Endothelial cell of umbilical vein (primary cell): ENCODE measurements around the gene MARS1. TPM values are rescaled to one million over a fixed set of nuclear protein-coding genes. Genes with fewer than 3 reads are reported as not detected.

Source experiments
- BruUV-seq: library from RNA; stranded (reverse); fragments of 400-500 nt; replicated peaks from 2 replicates; lab custom pipeline; 2021; lab: Mats Ljungman, UMichigan
- CTCF ChIA-PET: fragments of 300-600, 350-600 bp; sonication (Branson Sonifier 250); formaldehyde crosslinking; loops from one replicate; lab custom pipeline; 2021; ENCODE audit warnings: antibody characterized with exemption, inconsistent platforms; lab: Charles Lee
- POLR2A ChIA-PET: fragments of 300-600, 350-600 bp; sonication (Branson Sonifier 250); formaldehyde crosslinking; loops from one replicate; lab custom pipeline; 2021; ENCODE audit warnings: antibody characterized with exemption, inconsistent platforms; lab: Charles Lee
- DNase-seq: peaks from one replicate; pipeline ENCODE4 v3.0.0-alpha.2; 2011; ENCODE audit warnings: low read depth, low spot score
- FAIRE-seq: peaks from 2 replicates; lab custom pipeline; 2011; peaks lifted over from hg19 to GRCh38; lab: Jason Lieb, UNC
- H2AFZ ChIP-seq: 2 replicates; pipeline ENCODE4 v1.6.0; 2012; ENCODE audit warnings: low read depth, low read length, control low read depth, inconsistent platforms
- H3K27ac ChIP-seq: 2 replicates; pipeline ENCODE4 v1.5.1; 2011; ENCODE audit warnings: low read depth, mild to moderate bottlenecking, control low read depth, low read length, moderate library complexity; ENCODE audit not compliant: insufficient read depth
- H3K27me3 ChIP-seq, 2 experiments: 2 replicates each; pipeline versions ENCODE4 v1.6.0 to v1.6.1; 2011; ENCODE audit warnings: low read length in 2 of 2, mixed read lengths in 1 of 2; ENCODE audit not compliant: control insufficient read depth in 2 of 2, insufficient read depth in 2 of 2
- H3K36me3 ChIP-seq, 2 experiments: 2 replicates in 1 of 2; 3 replicates in 1 of 2; pipeline ENCODE4 v1.5.1; 2011; ENCODE audit warnings: low read length in 2 of 2, mild to moderate bottlenecking in 1 of 2, moderate library complexity in 1 of 2; ENCODE audit not compliant: control insufficient read depth in 2 of 2, insufficient read depth in 2 of 2; ENCODE audit errors: extremely low read depth in 1 of 2
- H3K4me1 ChIP-seq: 3 replicates; pipeline ENCODE4 v1.5.1; 2011; ENCODE audit warnings: mild to moderate bottlenecking, low read length; ENCODE audit not compliant: control insufficient read depth, insufficient read depth; ENCODE audit errors: extremely low read depth
- H3K4me2 ChIP-seq: 2 replicates; pipeline ENCODE4 v1.6.1; 2011; ENCODE audit warnings: low read length, control low read depth, mixed read lengths; ENCODE audit not compliant: insufficient read depth
- H3K4me3 ChIP-seq, 3 experiments: fragments of 200-600 bp in 1 of 3; sonication (generic), shearing (Covaris generic) in 1 of 3; replicated peaks in 1 of 3; 2 replicates each; pipeline ENCODE4 v1.5.1; 2011 to 2016; ENCODE audit warnings: control low read depth in 3 of 3, low read length in 3 of 3, mild to moderate bottlenecking in 2 of 3, inconsistent platforms in 1 of 3, low read depth in 1 of 3, moderate library complexity in 1 of 3; ENCODE audit not compliant: insufficient read depth in 1 of 3
- H3K79me2 ChIP-seq: 2 replicates; pipeline ENCODE4 v1.6.0; 2012; ENCODE audit warnings: low read length, inconsistent platforms; ENCODE audit not compliant: control insufficient read depth, insufficient read depth
- H3K9ac ChIP-seq: replicated peaks from 2 replicates; pipeline ENCODE3; 2011; ENCODE audit warnings: low read length, control low read depth; ENCODE audit not compliant: insufficient read depth; ENCODE audit errors: extremely low read depth
- H3K9me1 ChIP-seq: replicated peaks from 3 replicates; pipeline ENCODE4 v1.6.0; 2011; ENCODE audit warnings: mild to moderate bottlenecking, low read length; ENCODE audit not compliant: control insufficient read depth, insufficient read depth; ENCODE audit errors: extremely low read depth
- H3K9me3 ChIP-seq: replicated peaks from 2 replicates; pipeline ENCODE4 v1.5.1; 2012; ENCODE audit warnings: low read length, inconsistent platforms; ENCODE audit not compliant: control insufficient read depth, insufficient read depth
- H4K20me1 ChIP-seq: replicated peaks from 2 replicates; pipeline ENCODE3; 2011; ENCODE audit warnings: mild to moderate bottlenecking, low read length; ENCODE audit not compliant: control insufficient read depth, insufficient read depth; ENCODE audit errors: extremely low read depth
- CTCF ChIP-seq, 2 donors: IDR thresholded peaks; 1 replicate in 1 of 2; 2 replicates in 1 of 2; pipeline ENCODE4 v1.5.1; 2011; ENCODE audit warnings: low read length in 2 of 2, mild to moderate bottlenecking in 2 of 2, moderate library complexity in 2 of 2, control low read depth in 1 of 2, inconsistent platforms in 1 of 2, low read depth in 1 of 2; ENCODE audit not compliant: insufficient read depth in 1 of 2; ENCODE audit errors: extremely low read depth in 1 of 2
- EZH2 ChIP-seq: IDR thresholded peaks from 2 replicates; pipeline ENCODE4 v1.6.1; 2012; ENCODE audit warnings: borderline replicate concordance, low read depth, mild to moderate bottlenecking, moderate library complexity, low read length, inconsistent platforms; ENCODE audit not compliant: severe bottlenecking
- FOS ChIP-seq: IDR thresholded peaks from 2 replicates; pipeline ENCODE4 v1.6.1; 2011; ENCODE audit warnings: mild to moderate bottlenecking, low read length, moderate library complexity, borderline replicate concordance; ENCODE audit not compliant: insufficient read depth
- GATA2 ChIP-seq: IDR thresholded peaks from 2 replicates; pipeline ENCODE4 v1.7.0; 2011; ENCODE audit warnings: low read depth, mild to moderate bottlenecking, moderate library complexity, mixed read lengths, low read length; ENCODE audit not compliant: insufficient read length, insufficient read depth
- JUN ChIP-seq: IDR thresholded peaks from 2 replicates; pipeline ENCODE4 v1.6.1; 2011; ENCODE audit warnings: borderline replicate concordance, low read depth; ENCODE audit not compliant: insufficient read length, insufficient read depth
- MYC ChIP-seq: IDR thresholded peaks from one replicate; pipeline ENCODE4 v1.6.1; 2011; ENCODE audit warnings: mild to moderate bottlenecking, low read depth, low read length
- POLR2A ChIP-seq: IDR thresholded peaks from 2 replicates; pipeline ENCODE4 v1.6.1; 2012; ENCODE audit warnings: low read depth, mild to moderate bottlenecking, control low read depth, low read length
- POLR2AphosphoS5 ChIP-seq: IDR thresholded peaks from 2 replicates; pipeline ENCODE4 v1.6.1; 2012; ENCODE audit warnings: low read depth, mild to moderate bottlenecking, control low read depth, low read length, moderate library complexity; ENCODE audit not compliant: insufficient read depth
- dilution Hi-C: fragments of 300-500 bp; cut with MboI; formaldehyde crosslinking; loops from one replicate; pipeline ENCODE4 v1.15.0; 2019; ENCODE audit warnings: low sequenced_read_pairs; ENCODE audit not compliant: extremely low pct_ligation_motif_present
- intact Hi-C: fragments of 100-400 bp; cut with micrococcal nuclease; formaldehyde crosslinking; loops from one replicate; pipeline ENCODE4 v1.10.0; 2022
- polyA plus RNA-seq, 4 experiments: library from polyadenylated mRNA; depleted of rRNA in 3 of 4; stranded (reverse) in 3 of 4; unstranded in 1 of 4; fragments of >200 nt; gene quantifications; 2 replicates each; pipeline versions ENCODE4 v1.2.1 to v1.2.3, GENCODE V29; 2011 to 2012; ENCODE audit warnings: missing spikeins in 1 of 4
- total RNA-seq: library from RNA; stranded (reverse); gene quantifications from 2 replicates; pipeline ENCODE4 v1.2.3, GENCODE V29; 2021
- TF ChIP-seq, protein P1 (sequence below): IDR thresholded peaks from 2 replicates; pipeline ENCODE4 v1.6.1; 2011; ENCODE audit not compliant: insufficient read depth, insufficient read length

The MARS1 gene
- total and polyA plus RNA-seq, 2 donors (not counting 3 experiments of a cell fraction or from before 2014, with no cell fraction given) = 118 to 212 TPM

GRCh38 chr12:57524814-57525614, 37.1 kb downstream of the MARS1 start:
- Histone ChIP-seq H3K9ac (no peak overlapping the region), H3K27me3 (no peaks in the 10 kb centered on the region)
- no TSS peak for BruUV-seq

More at GRCh38 chr12:57524814-57525614, 37.1 kb downstream of the MARS1 start:
- POLR2A ChIA-PET = no interaction called here
- Histone ChIP-seq H3K4me3 (no peak overlapping the region), H3K36me3 (peaks cover 9 to 36% of the 10 kb centered on the region in 2 experiments), H3K9me1 (no peaks in the 10 kb centered on the region), H2AFZ (no peak overlapping the region), H3K4me2 (no peak overlapping the region), H3K4me1 (peaks cover 25% of the 10 kb centered on the region), H3K27ac (no peak overlapping the region), H3K9me3 (no peaks in the 10 kb centered on the region), H4K20me1 (no peaks in the 10 kb centered on the region), H3K79me2 (peaks cover 22% of the 10 kb centered on the region)
- intact Hi-C loops = loop anchor here (5.0 kb wide), 1 partner anchor 38 kb away; the partner anchor contains the start of gene MARS1
- TF ChIP-seq POLR2AphosphoS5 (no peak), FOS (no peak), CTCF (IDR thresholded peaks at IDR 0.05; ENCODE audit: extremely low read depth in 1 of 2, insufficient read depth in 1 of 2, low read depth in 1 of 2, low read length in 2 of 2) (no peak), POLR2A (no peak), EZH2 (no peak), GATA2 (no peak), JUN (no peak), MYC (no peak)
- TF ChIP-seq, protein P1, sequence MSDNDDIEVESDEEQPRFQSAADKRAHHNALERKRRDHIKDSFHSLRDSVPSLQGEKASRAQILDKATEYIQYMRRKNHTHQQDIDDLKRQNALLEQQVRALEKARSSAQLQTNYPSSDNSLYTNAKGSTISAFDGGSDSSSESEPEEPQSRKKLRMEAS = no peak
- dilution Hi-C loops = no loop called here
- FAIRE-seq (no peak), DNase-seq (no peak)
- CTCF ChIA-PET = interaction anchor here (1.2 to 1.5 kb wide), 3 partner anchors 14 to 108 kb away, joined by 4 to 6 read pairs (median 5); partner anchors contain the start of genes B4GALNT1 and DCTN2
